Kidney tubule cell (primary cell): ENCODE measurements around the gene CAMKK1.
A peak's percentile ranks its signal among the peaks of the same experiment; 100 is the strongest.

ENCODE experiments used
- DNase-seq: peaks from one replicate; pipeline ENCODE4 v3.0.0-alpha.2; 2018; ENCODE audit warnings: low spot score

CAMKK1 gene

DNA sequence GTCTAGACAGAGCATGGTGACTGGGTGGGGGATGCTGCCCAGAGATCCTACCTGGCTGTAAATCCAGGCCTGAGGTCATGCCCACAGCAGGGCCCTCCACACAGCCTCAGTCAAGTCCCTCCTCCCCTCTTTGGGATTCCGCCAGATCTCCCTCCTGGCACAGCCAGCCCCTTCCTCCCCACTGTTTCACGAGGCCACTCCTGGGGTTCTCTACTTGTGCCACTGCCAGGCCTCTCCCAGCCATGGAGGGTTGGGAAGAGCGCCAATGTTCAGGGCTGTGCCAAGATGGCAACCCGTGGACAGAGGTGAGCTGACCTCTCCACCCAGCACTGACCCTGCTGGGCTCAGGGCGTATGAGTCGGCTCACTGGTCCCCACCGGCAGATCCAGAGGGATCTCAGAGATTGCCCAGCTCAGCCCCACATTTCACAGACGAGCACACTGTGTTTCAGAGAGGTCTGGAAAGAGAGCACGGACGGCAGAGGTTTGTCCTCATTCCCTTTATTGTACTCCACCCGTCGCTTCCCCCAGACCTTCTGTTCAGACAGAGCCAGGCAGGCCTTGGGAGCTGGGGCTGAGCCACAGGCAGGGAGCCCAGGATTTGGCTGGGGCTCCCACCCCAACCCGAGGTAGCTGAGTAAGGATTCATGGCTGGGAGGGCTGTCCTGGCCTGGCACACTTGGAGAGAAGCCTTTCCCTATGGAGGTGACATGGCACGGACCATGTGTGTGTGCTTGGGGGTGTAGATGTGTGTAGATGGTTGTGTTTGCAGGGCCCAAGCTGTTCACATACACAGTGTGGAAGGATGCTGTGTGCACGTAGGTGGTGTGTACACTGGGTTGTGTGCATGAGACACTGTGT is 3.5 kb upstream of the CAMKK1 start:
- DNase-seq = no peak

DNA sequence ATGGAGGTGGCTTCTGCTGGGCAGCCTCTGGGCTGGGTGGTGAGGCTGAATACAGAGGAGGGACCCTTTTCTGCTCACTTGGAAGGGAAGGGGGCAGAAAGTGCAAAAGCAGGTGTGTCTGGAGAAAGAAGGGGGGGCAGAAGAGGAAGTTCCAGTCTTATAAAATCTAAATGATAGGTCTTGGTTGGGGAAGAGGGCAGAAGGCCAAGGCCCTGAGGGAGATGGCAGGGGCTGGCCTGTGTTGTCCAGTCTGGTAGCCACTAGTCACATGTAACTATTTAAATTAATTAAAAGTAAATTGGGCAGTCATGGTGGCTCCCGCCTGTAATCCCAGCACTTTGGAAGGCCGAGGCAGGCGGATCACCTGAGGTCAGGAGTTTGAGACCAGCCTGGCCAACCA is 2.5 kb upstream of the CAMKK1 start:
- DNase-seq = no peak

DNA sequence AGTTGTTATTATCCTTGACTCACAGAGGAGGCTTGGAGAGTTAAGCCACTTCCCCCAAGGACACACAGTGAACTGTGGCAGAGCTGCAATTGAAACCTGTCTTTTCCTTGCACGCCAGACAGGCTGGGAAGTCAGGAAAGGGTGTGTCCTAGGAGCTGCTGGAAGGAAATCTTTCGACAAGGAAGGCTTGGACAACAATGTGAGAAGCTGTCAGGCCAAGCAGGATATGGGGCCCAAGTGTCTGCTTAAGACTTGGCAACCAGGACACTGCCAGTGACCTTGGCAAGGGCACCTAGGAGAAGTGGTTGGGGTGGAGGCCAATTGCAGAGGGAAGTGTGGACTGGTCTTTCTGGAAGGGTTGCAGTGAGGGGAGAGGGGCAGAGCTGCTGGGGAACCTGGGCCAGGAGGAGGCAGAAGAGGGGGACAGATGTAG is 2.1 kb upstream of the CAMKK1 start:
- DNase-seq = peak; percentile 64

DNA sequence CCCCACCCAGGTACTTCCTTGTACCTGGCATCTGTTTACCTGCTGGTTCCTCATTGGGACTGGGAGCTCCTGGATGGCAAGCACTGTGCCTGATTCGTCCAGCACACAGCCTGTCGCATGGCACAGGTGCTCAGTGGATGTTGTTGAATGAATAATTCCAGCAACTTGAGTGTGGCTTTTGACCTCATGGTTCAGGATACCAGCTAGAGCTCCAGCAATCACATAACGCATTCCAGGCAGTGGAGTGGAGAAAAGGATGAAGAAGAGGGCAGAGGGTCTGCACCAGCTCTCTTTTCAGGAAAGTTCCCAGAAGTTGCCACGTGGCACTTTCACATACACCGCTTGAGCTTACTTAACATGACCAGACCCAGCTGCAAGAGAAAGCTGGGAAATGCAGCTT is 1.3 kb upstream of the CAMKK1 start:
- DNase-seq = no peak

DNA sequence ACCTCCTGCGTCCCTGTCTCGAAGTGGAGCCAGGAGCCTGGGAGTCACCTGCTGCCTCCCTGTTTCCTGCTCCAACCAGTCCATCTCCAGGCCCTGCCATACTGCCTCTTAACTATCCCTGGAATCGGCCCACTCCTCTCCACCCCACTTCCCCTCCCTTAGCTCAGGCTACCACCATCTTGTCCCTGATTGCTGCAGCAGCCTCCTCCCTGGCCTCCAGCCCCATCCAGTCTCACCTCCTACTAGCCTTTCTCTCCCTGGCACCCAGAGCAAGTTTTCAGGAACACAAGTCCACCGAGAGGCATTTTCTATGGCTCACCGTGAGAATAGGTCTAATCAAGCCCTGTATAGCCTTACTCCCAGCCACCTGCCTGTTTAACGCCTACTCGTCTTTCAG is 865 bp upstream of the CAMKK1 start:
- no peak for DNase-seq

DNA sequence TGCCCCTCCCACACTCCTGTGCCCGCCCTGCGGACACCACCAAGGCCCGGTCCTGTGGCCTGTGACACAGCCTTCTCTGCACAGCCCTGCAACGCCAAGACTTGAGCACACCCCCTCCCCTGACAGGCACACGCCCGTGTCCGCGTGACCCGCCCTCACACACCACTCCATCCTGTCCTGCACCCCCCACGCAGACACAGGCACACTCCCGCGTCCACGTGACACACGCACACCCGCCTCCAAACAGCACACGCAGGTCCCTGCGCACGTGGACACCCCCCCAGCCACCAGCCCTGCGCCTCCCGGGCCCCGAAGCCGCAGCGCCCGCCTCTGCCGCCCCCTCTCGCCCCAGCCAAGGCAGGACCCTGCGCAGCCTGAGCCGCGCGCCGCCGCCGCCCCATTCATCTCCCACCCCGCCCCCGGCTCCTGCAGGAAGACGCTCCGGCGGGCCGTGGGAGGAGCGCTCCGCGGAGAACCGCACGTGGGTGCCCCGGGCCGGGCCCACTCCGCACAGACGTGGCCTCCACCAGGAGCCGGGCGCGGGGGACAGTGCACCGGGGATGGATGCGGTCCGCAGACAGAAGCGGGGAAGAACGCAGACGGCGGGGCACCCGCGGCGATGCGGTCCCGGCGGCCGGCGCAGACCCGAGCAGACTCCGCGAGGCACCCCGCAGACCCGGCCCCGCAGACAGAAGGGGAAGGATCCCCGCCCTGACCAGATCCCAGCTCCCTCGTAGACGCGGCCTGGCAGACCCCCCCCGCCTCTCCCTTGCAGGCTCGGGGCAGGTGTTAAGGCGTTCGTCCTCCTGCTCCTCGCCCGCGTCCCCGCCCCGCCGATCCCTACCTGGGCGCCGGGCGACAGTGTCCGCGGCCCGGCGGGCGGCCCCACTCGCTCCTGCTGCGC is 506 bp downstream of the CAMKK1 start:
- DNase-seq = peak; percentile 85

DNA sequence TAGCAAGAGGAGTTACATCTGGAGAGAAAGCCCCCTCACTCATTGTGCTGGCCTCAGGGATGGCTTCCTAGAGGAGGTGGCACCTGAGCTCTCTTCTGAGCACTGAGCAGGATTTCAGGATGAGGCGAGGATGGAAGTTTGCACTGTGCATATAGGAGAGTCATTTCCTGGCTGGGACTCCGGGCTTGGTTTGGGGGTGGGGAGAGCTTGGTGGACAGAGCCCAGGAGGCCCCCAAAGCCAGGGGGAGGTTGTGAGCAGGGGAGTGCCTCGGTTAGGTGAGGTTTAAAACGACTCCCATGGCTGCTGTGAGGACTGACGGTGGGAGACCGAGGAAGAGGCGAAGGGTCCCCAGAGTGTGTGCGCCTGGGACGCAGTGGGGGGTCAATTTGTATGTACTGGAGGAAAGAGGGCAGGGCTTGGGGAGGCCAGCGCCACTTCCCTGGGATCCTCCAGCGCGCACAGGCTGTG is 1.2 kb downstream of the CAMKK1 start:
- peak; percentile 19 for DNase-seq

DNA sequence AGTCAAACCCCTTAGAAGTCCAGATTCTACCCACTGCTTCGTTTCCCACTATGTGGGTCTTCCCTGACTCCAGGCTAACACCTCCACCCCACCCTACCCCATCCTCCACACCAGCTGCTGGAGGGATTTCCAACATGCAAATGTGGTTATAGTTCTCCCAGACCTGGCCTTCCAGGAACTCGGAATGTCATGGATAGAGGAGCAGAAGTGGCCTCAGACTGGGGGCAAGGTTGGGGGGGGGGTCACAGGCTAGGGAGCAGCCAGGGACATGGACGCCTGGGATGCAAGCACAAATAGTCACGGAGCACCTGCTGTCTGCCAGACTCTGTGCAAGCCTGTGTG is 2.0 kb downstream of the CAMKK1 start:
- DNase-seq = peak; percentile 25

DNA sequence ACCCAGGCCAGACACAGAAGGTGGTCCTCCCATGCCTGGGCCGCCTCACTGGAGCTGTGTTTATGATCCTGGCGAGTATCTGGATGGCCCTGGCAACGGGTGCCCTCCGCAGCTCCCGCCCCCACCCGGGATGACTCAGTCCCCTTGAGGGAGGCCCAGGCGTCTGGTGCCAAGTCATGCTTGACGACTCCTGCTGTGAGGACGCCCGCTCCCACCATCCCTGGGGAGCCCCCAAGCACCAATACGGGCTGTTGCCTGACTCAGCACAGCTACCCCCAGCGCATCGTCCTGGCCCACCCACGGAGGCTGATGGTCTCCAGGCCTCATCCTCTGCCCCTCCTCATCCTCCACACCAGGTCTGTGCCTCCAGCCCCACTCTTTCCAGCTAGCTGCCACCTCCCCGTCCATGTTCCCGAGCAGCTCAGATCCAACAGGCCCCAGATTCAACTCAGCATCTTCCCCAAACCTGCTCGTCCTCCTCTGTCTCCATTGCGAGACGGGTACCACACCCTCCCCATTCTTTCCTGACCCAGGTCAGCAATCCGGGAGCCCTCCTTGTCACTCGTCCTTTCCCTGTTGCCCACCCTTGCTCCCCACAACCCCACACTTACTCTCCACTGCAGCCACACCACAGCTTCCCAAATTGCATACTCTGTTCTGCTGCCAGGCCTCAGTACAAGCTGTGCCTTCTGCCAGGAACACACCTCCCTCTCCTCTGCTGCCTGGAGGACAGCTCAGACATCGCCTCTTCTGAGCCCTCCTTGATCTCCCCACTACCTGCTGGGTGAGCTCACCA is 2.6 kb downstream of the CAMKK1 start:
- DNase-seq = peak; percentile 95

DNA sequence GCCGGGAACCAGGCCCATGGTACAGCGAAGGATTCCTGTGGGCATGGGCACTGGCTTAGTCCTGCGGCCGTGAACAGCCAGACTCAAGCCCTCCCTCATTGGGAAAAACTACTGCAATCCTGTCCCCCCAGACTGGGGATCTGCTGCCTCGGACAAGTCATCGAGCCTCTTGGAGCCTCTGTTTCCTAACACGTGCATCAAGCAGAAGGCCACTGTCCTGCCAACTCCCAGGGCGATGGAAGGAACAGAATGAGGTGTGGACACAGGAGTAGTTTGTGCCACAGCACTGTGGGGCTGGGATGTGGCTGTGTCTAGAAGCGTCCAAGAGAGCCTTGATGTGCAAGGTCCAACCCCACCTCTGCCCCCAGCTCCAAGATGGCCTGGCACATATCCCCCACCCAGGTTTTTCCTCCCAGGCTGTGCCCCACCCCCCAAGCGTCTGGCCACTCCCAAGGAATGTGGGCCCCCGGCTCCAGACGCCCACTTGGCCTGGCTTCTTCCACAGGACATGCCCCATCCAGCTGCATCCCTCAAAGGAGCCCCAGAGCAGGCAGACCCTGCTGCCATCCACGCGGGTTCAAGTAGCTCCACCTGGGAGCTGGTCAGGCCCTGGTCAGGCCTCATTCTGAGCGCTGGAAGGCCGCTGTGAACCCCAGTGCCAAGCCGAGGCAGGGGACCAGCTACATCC is 3.4 kb downstream of the CAMKK1 start:
- DNase-seq = no peak

DNA sequence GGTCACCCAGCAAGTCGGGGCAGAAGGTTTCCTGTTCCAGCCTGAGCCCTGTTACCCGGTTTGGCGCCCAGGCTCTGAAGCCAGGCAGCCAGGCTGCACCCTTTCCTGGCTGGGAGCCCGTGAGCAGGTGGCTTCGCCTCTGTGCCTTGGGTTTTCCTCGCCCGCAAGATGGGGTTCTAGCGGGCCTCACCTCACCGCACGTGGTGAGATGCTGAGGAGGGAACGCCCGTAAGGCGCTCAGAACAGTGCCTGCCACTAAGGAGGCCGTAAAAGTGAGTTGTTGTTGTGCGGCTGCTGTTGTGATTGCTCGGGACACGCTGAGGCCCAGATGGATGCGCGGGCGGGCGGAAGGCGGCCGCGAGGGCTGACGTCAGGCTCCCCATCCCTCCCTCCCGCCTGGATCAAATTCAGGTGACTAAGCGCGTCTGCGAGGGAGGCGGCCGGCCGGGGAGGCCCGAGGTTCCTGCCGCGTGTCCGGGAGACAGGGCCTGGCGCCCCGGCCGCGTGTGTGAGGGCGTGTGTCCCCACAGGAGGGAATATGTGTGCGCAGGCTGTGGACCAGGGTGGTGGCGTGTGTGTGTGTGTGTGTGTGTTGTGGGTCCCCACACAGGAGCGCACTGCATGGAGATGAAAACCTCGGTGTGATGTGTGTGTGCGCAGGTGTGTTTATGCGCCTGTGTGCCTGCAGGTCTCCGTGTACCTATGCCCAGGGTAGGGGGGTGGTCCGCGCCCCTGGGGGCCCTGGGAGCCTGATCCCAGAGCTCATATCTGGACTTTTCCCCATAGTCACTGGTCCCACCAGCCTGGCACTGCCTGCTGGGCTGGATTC is 4.3 kb downstream of the CAMKK1 start:
- peak; percentile 88 for DNase-seq

DNA sequence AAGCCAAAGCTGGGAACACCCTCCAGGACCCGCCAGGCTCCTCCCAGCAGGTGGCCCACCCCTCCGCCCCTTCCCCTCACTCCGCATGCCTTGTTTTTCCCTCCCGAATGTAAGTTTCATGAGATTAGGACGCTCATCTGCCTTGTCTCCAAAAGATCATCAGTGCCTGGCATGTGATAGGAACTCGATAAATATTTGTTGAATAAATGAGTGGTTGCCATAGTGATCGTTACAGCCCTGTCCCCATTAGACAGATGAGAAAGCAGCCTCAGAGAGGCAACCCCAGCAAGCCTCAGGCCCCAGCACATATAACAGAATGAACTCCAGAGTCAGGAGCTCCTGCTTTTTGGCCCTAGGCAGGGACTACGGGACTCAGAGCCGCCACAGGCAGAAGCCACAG is 5.0 kb downstream of the CAMKK1 start:
- DNase-seq = no peak

DNA sequence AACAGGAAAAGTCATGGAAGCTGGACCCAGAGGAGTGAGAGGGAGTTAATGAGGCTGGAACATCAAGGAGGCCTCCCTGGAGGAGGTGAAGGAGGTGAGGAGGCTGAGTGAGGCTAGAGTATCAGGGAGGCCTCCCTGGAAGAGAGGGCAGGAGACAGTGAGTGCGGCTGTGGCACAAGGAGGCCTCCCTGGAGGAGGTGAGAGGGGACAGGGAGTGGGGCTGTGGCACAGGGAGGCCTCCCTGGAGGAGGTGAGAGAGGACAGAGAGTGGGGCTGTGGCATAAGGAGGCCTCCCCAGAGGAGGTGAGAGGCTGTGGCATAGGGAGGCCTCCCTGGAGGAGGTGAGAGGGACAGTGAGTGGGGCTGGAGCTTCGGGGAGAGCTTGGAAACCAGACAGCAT is 5.5 kb downstream of the CAMKK1 start:
- no peak for DNase-seq

DNA sequence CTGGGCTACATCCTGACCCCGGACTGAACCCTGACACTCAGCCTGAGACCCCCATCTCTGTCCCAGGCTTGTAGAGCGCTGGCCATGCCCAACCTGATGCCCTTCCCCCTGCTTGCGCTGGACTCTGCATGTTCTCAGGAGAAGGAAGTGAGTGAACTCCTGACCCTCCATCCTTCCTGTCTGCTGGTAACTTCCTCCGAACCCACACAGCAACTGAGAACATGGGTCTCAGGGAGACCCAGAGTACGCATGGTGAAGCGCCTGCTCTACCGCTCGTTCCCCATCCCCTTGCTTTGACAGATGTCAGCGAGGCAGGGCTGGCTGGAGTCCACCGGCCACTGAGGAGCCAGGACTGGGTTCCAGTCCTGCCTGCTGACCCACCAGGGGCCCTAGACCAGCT is 6.1 kb downstream of the CAMKK1 start:
- no peak for DNase-seq

DNA sequence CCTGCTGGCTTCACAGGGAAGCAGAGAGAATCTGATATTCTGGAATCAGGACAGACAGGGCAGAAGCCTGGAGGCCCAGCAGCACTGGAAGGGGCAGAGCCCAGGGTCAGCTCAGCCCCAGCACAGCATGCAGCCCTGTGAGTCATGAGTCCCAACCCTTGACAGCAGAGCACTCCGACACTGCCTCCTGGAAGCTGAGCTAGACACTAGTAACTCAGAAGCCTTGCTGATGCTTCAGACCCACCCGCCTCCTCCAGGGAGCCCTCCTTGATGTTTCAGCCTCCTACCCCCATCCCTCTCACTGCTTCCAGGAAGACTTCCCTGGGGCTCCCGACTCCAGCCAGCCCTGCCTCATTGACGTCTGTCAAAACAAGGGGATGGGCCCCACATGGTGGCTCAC is 6.9 kb downstream of the CAMKK1 start:
- DNase-seq = peak; percentile 61

DNA sequence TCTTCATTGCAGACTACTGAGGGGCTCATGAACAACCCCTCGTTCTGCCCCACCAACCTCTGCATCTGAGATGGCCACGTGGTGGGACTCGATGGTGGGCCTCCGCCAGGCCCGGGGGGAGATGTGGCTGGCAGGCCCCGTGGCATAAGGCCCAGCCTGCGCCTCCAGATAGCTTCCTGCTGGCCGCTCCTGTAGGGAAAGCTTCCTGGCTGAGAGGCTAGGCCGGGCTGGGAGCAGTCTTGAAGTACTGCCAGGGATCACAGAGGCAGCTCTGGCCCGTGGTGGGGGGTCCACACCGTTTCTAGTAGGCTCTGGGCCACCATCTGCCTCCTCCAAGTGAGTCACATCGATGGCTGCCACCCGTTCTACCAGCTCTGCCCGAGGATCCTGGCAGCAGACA is 7.6 kb downstream of the CAMKK1 start:
- DNase-seq = no peak

DNA sequence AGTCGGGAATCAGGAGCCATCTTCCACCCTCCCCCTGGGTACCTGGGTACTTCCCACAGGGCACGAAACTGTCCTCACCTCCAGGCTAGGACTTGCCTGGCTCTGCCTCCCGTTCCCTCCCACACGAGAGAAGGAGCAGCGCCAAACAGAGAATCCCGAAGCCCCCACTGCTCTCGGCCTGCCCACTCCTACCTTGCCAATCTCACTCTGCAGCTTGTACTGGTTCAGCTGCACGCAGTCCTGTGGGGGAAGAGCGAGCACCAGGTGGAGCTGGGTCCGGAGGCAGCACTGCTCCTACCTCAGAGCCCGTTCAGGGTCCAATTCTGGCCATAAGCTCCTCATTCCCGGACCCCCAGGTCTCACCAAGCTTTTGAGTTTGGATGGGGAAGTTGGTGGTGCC is 8.7 kb downstream of the CAMKK1 start:
- DNase-seq = no peak

DNA sequence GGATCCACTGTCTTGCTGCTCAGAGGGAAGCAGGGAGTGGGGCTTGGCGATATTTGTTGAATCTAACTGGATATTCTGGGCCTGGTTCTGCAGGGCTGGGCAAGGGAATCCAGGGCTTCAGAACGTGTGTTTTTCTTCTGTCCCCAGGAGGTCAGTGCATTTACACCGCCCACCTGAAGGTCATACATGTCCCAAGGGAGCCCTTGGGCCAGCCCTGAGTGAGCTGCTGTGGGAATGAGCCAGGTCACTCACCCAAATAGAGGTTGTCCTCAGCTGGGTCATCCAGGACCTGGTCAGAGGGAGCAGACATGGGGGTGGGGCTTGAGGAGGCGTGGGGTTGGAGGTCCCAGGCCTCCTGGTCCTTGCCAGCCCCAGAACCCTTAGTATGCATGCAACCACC is 10.6 kb downstream of the CAMKK1 start:
- no peak for DNase-seq

DNA sequence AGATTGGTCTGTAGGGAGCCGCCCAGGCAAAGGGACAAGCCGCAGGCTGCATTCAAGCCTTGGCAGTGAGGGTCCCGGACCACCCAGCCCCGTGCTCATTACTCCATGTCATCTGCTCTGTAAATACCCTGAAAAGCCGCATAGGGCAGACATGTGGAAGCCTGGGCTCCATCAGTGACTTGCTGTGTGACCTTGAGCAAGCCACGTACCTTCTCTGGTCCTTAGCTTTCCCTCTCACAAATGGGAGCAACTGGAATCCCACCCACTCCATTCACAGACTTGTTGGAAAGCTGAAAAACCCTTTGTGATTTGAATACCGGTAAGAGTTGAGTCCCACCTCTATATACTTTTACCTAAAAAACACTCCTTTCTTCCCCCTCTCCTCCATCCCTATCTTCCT is 11.9 kb downstream of the CAMKK1 start:
- no peak for DNase-seq

DNA sequence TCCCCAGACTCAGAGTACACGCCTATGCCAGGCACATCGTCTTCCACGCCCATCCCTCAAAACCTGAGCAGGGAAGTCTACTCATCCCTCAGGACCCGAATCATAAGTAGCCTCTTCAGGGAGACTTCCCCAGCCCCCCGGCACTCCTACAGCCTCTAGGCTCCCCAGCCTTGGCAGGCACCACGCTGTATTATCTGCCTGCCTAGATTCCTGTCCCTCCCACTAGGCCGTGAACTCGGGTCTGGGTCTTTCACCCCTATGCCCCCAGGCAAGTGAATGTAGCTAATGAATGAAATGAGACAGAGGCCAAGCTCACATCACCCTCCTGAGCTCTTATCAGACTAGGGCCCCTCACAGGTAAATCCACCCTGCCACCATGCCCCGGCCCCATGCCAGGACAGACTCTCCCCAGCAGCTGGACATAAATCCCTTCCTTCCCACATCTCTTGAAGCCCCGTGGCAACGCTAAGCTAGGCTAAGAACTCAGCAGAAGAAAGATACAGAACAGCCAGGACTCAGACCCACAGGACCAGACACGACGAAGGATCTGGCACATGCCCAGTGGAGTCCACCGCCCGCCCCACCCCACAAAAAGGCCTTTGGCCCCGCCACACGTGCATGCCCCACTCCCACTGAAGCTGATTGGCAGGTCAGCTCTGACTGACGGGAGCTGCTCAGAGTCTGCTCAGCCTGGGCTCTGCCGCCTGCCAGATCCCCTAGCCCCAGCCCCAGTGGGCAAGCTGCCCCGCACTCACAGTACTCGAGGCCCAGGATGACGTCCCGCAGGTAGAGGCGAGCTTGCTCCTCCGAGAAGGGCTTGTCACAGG is 13.0 kb downstream of the CAMKK1 start:
- DNase-seq = no peak
